ENCODE results near the gene UBR1.

DNA sequence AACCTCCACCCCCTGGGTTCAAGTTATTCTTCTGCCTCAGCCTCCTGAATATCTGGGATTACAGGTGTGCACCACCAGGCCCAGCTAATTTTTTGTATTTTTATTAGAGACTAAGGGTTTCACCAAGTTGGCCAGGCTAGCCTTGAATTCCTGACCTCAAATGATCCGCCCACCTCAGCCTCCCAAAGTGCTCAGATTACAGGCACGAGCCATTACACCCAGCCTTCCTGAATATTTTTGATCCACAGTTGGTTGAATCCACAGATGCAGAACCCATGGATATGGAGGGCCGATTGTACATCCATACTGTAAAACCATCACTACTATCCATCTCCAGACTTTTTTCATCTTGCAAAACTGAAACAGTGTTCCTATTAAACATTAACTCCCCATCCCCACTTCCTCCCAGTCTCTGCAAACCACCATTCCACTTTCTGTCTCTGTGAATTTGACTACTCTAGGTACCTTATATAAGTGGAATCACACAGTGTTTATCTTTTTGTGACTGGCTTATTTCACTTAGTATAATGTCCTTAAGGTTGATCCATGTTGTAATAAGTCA lies 19.3 kb upstream of the UBR1 start:
- TF ChIP-seq CTCF (IDR thresholded peaks at IDR 0.05; ENCODE audit: low read length) = no peak
- no peak for TF ChIP-seq EZH2 (optimal IDR thresholded peaks at IDR 0.05; ENCODE audit: low read depth, low read length)
- no peak for TF ChIP-seq EZH2phosphoT487 (IDR thresholded peaks at IDR 0.05; ENCODE audit: low read length)

Data from MM.1S (cell line).